ENCODE data around the gene SLC26A5.

DNA sequence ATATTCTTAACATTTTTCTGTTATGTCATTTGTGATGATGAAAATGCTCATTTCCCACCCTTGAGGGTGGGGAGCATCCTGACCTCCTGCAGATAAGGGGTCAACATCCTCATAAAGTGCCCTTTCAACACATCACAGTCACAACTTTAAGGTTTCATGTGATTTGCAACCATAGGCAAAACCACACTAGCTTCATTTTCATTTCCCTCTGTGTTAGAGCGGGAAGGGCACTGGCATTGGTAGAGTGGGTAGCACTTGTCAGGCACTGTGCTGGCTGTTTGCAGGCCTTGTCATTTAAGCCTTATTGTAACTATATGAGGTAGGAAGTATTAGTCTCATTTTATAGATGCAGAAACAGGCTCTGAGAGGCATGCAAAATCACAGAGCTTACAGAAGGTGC lies 58.8 kb downstream of the SLC26A5 start:
- no peak for TF ChIP-seq POLR2A (IDR thresholded peaks at IDR 0.05)
- TF ChIP-seq, protein P1, sequence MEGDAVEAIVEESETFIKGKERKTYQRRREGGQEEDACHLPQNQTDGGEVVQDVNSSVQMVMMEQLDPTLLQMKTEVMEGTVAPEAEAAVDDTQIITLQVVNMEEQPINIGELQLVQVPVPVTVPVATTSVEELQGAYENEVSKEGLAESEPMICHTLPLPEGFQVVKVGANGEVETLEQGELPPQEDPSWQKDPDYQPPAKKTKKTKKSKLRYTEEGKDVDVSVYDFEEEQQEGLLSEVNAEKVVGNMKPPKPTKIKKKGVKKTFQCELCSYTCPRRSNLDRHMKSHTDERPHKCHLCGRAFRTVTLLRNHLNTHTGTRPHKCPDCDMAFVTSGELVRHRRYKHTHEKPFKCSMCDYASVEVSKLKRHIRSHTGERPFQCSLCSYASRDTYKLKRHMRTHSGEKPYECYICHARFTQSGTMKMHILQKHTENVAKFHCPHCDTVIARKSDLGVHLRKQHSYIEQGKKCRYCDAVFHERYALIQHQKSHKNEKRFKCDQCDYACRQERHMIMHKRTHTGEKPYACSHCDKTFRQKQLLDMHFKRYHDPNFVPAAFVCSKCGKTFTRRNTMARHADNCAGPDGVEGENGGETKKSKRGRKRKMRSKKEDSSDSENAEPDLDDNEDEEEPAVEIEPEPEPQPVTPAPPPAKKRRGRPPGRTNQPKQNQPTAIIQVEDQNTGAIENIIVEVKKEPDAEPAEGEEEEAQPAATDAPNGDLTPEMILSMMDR (IDR thresholded peaks at IDR 0.05) = no peak
